ENCODE data around the gene H2BK1.

H2BK1 gene

DNA sequence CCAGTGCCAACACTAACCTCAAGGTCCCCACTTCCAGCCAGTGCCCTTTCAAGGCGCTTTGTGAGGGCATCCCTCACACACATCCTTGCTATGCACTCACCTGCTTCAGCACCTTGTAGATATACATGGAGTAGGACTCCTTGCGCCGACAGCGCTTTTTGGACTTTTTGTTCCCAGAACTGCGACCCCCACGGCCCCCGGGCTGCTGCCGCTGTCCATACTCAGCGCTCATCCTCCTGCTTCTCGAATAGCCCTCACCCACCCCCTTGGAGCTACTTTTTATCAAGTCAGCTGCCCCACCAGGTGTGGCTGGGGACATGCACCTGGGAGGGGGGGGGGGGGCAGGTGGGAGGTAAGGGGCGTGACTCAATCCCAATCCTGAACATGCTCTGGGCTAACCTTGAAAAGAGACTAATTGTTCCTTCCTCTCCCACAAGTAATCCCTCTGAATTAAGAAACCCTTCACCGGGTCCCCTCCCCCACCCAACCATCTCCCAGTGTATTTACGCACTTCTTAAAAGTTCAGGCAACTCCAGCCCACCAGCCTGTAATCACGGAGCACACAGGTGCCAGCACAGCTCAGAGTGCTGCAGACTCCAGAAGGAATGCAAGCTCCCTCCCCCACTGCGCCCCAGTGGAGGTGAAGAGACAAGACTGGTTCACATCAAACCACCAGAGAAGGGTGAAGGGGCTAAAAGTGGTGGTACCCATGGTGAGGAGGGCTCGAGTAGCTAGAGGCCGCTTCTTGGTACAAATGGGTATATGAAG, at the start of gene H2BK1:
Gene H2BK1, minus strand, starts transcription at position 402 of the 768 bp plus-strand sequence. Its CDS starts 170 bp downstream, at position 232.
- FAIRE-seq = no peak

DNA sequence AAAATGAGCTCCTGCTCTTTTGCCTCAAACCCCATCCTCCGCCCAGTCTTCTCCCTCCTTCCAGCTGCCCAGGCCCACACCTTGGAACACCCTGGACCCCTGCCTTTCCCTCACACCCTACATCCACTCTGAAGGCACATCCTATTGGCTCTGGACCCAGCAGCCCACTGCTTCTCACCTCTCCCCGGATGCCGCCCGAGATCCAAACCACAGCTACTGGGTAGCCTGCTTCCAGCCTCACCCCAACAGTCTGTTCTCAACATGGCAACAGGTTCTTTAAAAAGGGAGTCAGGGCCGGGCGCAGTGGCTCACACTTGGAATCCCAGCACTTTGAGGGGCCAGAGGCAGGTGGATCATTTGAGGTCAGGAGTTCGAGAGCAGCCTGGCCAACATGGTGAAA, 47.7 kb upstream of the H2BK1 start:
- DNase-seq (ENCODE audit: low spot score) (no peak), FAIRE-seq (no peak)

More for the DNA sequence above, at the start of gene H2BK1:
- no peak for DNase-seq (ENCODE audit: low spot score)

DNA sequence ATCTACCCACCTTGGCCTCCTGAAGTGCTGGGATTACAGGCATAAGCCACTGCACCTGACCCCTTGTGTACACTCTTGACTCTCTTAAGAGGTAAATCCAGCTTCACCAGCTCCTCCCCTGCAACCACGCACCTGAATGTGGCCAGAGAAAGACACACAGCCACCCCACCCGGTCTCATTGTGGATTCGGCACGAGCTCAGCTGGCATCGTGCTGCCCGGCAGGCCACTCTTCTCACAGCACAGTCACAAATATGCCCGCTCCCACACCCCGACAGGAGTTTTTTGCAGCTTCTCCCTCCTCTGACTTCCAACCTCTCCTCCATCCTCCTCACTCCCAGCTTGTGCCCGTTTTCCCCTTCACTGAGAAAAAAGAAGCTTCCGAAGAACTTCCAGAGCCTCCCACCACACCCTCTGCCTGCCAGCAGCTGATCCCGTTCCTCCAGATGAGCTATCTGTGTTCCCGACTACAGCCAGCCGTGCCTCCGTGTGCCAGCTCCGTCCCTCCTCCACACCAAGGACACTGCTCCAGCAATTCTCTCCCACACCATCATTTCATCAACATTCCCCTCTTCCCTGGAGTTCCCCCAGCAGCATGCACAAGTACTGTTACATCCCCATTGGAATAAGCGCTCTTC, 46.2 kb upstream of the H2BK1 start:
- no peak for FAIRE-seq
- no peak for DNase-seq (ENCODE audit: low spot score)

DNA sequence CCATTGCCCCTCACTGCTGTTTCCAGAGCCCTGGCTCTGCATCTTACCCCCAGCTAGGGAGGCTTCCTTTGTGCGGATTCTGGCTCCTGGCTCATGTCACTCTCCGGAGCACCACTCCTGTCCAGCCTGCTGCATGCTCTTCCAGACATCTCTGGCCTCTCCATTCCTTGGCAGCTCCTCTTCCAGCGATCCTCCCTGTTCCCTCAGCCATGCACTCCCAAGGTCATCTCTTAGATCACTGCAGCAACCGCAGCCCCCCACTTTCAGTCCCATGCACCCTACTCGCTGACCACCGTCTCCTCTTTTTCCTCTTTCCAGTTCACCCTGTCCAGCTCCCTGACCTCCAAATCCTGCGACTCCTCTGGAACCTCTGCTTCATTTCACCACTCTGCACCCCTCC, 45.1 kb upstream of the H2BK1 start:
- no peak for FAIRE-seq

DNA sequence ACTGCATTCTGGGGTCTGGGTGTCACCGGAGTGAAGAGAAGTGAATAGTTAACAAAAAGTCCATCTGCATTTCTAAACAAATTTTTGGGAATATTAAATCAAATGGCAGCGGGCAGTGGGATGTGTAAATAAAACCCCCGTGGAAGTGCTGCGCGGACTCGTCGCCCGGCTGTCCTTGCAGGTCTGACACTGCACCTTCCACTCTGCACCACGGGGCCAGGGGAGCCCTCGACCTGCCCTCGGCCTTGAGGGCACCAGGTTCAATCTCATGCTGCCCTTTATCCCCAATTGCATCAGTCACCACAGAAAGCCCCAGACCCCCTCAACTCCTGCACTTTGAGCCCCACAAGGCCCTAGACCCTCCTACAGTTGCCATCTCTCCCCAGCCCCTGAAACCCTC, 44.6 kb upstream of the H2BK1 start:
- DNase-seq (ENCODE audit: low spot score) = no peak
- FAIRE-seq = no peak

More for the DNA sequence above, 45.1 kb upstream of the H2BK1 start:
- DNase-seq (ENCODE audit: low spot score) = no peak

DNA sequence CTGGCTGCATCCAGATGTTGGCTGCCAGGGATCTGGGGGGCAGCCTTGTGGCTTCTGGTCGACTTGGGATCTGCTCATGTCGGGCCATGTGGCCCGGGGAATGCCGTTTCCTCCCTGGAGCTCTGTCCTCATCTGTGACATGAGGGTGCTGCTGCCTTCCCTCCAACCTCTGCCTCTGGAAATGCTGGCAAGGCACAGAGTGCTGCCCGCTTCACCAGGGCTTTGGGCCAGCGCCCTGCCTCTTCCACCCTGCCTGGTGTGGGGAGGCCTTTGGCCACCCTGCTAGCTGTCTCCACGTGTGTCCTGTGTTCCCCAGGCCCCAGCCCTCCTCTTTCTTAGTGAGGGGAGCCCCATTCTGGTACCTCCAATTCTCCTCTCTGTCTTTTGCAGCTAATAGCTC, 44.0 kb upstream of the H2BK1 start:
- no peak for DNase-seq (ENCODE audit: low spot score)
- FAIRE-seq = no peak

DNA sequence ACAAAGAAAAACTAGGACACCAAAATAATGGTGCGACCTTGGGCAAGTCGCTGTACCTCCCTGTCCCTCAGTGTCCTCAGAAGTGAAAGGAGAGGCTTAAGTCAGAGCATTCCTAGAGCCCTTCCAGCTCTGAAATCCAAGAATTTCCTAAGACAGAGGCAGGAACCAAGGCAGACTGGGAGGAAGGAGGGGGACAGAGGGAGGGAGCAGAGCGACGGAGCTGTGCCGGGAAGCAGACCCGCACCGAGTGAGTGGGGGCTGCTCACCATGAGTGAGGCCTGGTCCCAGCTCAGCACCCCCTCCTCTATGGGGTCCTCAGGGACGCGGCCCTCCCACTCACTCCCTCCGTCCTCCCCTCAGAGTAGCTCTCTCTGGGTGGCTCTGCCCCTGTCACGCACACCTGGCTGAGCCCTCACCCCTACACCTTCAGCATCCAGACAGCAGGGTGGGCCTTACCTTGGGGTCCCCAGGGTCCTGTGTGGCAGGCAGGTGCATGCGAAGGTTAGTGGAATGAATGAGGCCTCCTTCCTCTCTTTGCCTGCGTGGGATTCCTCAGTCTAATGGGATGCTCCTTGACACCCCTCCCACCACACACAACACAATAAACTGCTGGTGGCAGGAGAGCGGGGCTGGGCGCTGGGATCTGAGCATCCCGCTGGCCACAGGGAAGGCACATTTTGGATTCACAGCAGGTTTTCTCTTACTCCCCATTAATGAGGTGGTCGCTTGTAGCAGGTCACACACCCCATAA, 42.8 kb upstream of the H2BK1 start:
- FAIRE-seq (no peak), DNase-seq (ENCODE audit: low spot score) (no peak)

DNA sequence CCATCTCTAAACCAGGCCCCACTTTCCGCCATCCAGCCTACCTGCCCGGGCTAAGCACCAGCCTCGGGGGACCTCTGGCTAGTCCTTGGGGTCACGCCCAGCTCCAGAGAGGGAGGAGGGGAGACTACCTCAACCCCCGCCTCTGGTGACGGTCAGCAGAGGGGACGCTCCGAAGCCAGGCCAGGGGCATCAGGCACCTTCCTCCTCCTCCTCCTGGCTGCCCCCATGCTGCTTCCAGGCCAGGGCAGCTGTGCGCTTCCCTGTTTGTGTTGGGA, 42.2 kb upstream of the H2BK1 start:
- no peak for FAIRE-seq

DNA sequence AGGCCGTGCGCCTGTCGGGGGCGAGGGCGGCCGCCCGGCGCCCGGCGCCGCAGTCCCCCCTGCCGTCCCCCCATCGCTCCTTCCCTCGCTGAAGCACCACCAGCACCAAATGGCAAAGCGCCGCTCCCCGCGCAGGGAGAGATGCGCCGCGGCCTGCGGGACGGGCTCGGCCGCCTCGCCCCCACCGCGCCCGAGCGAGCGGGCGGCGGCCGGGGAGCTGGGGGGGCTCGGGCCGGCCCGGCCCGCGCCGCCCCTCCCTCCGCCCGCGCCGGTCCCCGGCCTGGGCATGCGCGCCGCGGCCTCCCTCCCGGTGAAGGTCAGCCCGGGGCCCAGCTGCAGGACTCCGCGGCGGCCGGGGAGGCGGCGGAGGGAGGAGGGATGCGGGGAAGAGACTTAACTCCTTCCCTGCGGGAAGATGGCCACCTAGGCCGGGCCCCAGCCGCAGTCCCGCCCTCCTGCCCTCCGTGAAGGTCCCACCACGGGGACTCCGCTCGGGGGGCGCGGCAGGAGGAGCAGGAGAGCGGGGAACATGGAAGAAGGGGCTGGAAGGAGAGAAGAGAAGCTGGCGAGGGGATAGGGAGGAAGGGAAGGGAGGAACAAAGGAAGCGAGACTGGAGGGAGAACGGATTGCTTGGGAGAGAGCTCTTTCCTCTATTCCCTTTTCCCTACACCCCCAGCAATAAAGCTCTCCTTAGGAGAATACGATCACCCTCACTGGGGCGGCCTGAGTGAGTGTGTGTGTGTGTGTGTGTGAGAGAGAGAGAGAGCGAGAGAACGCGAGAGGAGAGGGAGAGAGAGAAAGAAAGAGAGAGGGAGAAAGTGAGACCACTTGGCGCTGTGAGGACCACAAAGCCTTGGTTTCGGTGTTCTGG, 41.6 kb upstream of the H2BK1 start:
- DNase-seq (ENCODE audit: low spot score) (peak; percentile 55), FAIRE-seq (no peak)

More for the DNA sequence above, 42.2 kb upstream of the H2BK1 start:
- DNase-seq (ENCODE audit: low spot score) = no peak

DNA sequence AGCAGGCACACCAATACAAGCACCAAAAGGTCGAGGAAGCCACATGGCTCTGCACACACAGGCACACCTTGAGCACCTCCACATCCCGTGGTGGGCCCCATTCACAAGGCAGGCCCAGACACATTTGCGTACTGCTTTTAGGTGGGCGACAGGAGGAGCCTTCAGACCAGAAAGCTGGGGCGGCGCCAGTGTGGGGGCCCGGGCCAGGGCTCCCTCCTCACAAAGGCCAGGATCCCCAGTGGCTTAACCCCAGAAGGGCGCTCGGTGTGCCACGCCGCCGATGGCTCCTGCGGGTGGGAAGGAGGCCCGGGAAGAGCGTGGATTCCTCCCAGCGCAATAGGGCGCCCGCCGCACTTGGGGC, 41.0 kb upstream of the H2BK1 start:
- FAIRE-seq (no peak), DNase-seq (ENCODE audit: low spot score) (no peak)

DNA sequence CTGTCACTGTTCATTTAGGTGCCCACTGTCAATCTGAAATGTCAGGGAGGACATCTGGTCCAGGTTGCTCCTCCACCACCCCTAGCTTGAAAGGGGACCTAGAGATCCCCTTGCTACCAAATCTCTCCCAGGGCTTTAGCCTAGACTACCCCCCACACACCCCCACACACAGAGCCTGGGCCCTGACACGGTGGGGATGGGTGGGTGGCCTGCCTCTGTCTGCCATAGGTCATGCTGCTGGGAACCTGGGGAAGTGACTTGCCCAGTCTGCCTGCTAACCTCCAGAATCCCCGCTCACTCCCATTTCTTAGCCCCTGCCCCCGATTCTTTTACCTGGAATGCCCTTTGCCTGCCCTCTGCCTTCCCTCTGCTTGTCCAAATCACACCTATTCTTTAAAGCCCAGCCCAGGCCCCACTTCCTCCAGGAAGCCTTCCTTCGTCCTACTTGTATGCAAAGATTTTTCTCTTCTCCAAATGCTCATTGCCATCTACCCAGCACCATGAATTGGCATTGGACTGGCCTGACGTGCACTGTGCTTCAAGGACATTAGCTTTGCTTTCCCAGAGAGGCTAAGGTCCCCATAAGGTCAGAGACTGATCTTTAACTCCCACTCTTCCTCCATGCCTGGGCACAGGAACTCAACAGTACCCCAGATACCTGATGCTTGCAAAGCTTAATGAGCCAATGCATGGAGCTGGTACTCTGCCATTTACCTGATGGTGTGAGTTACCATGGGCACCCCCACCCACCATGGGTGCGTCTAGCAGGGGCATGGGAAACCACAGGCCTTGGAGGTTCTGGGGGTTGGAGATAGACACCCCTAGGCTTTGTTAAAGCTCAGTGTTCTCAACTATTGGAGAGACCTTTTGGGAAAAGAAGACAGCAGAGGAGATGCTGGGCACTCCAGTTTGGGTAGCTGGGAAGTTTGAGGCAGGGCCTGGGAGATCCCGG, 40.2 kb upstream of the H2BK1 start:
- DNase-seq (ENCODE audit: low spot score) (no peak), FAIRE-seq (no peak)

DNA sequence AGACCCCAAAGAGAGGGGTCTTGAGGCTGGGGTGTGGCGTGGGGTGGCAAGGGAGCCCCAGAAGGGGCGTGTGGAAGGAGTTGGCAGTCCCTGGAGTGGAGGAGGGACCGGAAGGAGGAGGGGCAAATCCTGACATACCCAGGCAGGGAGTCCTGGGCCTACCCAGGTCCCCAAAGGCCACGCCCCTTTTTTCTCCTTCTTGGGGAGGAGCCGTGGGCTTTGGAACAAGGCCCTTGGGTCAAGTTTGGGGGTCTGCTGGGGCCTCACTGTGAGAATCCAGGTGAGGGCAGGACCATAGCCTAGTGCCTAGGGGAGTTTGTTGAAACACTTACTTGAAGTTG, 39.4 kb upstream of the H2BK1 start:
- no peak for DNase-seq (ENCODE audit: low spot score)
- no peak for FAIRE-seq

DNA sequence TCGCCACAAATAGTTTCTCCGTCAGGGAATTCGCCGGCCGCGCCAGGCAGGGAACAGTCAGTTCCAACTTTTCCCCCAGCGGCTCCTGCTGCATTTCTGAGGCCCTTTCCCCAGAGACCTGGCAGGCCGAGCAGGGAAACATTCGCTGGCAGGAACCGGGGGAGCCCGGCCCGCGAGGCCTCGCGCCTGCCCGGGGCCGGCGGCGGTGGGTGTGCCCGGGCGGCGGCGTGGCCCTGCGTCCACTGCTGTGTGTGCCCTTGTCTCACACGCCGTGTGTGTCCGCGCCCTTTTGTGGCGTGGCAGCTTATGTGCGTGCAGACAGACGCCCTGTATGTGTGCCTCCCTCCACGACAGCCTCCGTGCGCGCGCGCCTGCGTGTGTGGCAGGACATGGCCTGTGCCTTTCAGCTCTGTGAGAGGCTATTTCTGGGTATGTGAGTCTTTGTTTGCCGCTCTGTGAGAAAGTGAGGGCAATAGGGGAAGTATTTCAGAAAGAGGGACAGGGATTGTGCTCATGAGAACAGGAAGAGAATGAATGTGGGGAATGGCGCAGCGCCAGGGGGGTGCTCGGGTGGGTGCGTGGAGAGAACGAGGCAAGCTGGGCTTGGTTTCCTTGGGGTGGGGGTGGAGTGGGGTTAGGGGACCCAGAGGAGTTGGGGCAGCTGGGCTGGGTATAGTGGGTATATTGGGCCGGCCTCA, 38.9 kb upstream of the H2BK1 start:
- DNase-seq (ENCODE audit: low spot score) (no peak), FAIRE-seq (no peak)

DNA sequence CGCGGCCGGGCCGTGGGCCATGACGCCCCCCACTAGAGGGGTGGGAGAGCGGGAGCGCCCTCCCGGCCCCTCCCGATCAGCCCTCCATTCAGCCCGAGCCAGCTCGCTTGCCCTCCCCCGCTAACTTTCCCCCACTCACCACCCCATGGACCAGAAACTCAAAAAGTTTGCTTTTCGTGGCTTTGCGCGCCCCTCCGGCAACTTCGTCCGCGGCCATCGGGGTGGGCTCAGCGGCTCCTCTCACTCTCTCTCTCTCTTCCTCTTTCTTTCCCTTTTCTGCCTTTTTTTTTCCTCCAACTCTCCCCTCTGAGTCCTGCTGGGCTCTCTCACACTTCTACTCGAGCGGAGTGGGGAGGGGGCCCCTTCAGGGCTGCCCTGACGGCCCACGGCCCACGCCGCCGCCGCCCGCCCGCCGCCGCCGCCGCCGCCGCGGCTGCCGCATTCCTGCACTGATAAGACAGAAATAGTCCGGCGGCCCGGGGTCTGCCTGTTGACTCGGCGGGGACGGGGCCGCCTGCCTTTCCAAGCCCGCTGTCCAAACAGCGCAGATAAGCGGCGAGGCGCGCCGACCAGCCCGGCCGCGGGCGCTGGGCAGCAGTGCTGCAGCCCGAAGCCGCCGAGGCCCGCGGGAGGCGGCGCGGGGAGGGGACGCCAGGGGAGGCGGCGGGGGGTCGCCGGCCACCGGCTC, 38.2 kb upstream of the H2BK1 start, which contains the start of gene SMARCD3:
Gene SMARCD3, minus strand, starts transcription at position 349 of the 688 bp plus-strand sequence. Its CDS starts 132 bp downstream, at position 217.
- FAIRE-seq (no peak), DNase-seq (ENCODE audit: low spot score) (peak; percentile 21)

DNA sequence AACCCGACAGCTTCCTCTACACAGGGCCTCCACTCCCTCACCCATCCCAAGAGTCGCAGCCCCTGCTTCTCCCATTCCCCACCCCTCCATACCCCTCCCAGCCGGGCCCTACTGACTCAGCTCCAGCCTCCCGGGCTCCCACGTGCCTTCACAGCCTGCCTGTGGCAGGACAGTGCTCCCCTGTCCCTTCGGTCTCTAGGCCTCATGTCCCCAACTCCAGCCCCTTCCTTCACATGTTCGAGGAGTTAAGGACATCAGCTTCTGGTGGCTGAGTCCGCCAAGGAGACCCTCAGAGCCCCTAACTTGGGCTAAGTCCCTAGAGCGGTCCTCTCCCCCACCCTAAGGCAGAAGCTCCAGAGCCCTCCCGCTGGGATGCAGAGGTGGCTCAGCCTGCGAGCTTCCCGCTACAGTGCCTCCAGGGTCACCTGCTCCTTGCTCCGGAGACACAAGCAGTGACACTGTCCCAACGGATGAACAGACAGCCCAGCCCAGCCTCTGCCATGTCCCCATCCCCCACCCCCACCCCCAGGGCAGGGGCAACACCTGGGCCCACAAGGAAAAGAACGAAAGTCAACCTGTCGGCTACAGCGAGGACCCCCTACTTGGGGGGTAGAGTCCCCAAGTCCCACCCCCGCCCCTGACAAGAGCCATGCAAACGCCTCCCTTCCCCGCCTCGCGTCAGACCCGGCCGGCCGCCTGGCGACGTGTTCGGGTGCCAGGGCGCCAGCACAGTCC, 37.5 kb upstream of the H2BK1 start:
- FAIRE-seq = no peak
- DNase-seq (ENCODE audit: low spot score) = no peak

DNA sequence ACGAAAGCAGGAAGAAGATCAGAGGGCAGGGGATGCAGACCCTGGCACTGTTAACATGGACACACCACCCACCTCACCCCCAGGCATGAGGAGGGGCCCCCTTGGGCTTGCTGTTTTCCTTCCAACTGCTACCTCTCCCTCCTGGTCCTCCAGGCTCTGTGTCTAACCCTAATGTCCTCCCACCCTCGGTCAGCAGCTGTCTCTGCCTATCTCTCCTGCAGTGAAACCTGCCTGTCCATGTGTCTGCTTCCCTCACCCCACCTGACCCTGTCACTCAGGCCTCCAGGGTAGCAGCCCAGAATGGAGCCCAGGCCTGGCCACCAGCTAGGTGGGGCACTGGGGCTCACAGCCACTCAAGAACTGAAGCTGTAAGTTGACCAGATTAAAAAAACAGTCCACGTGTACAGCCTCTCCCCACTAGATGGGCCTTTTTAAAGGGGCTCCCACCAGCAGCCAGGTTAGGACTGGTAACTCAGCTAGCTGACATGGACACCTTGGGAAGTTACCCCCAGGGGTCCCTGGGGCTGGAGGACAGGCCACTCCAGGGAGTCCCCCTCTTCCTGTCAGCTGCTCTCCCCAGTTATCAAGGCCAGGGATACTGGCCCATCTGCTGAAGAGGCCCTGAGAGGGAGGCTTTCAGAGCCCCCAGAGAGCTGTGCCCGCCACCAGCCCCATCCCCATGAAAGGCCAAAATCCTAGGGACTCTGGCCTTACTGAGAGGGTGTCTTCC, 36.7 kb upstream of the H2BK1 start:
- no peak for DNase-seq (ENCODE audit: low spot score)
- FAIRE-seq = no peak

DNA sequence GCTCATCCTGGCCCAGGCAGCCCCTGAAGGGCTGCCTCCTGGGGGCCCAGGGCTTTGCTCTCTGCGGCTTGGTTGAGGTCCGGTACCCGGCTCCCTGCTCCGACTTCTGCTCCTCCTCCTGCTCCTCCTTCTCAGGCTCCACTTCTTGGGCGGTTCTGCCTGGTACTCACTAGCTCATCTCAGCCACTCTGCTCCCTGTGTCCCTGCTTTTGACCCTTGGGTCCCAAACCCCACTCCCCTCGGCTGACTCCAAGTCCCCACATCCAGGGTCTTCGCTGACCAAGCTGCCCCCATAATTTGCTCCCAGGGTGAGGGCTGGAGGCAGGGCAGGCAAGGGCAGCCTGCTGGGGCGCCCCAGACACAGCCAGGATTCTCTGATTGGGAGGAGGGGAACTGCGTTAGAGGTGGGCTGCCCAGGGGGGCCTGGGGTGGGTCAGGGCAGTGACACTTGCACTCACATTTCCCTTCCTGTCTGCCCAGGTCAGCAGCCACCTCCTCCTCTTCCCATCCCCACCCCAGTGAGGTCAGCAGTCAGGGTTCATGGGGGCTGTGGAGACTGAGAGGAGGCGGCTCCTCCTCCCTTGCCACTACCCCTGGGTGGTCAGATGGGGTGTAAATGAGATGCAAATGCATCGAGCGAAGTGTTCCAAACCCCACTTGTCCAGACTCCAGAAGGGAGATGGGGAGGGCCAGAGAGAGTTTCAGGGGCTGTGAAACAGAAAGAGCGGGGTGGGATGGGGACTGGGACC, 36.0 kb upstream of the H2BK1 start:
- FAIRE-seq (no peak), DNase-seq (ENCODE audit: low spot score) (no peak)

Data from urothelium cell line (cell line).